ENCODE results near the gene DIP2B. TPM values are rescaled to one million over a fixed set of nuclear protein-coding genes. Genes with fewer than 3 reads are reported as not detected.
A peak's percentile ranks its signal among the peaks of the same experiment; 100 is the strongest.
"Not testable (repeated sequence)": the region's sequence is repeated elsewhere in the genome, so short reads cannot be mapped to it uniquely, and the experiment has no call there.

DIP2B gene
- total RNA-seq, 1 donor from 2014 or later = 30.2 TPM

- peak; percentile 70 for TF ChIP-seq CTCF (IDR thresholded peaks at IDR 0.05; ENCODE audit: unreplicated experiment)
- Mint-ChIP-seq H3K27me3 (no peaks in the 10 kb centered on the region), H3K4me1 (ENCODE audit: low read depth) (peaks cover 11% of the 10 kb centered on the region), H3K9me3 (ENCODE audit: low read depth) (peaks cover 3% of the 10 kb centered on the region), H3K27ac (peak overlapping the region; percentile 93), H3K4me3 (ENCODE audit: low read depth) (peak overlapping the region; percentile 84), H3K36me3 (ENCODE audit: insufficient read depth) (peaks cover 4% of the 10 kb centered on the region)
- DNase-seq (ENCODE audit: low spot score, unreplicated experiment) = no peak
These were observed 260.5 kb downstream of the DIP2B start for GRCh38 chr12:50765095-50765911.

- Mint-ChIP-seq H3K27ac (no peak overlapping the region), H3K36me3 (ENCODE audit: insufficient read depth) (peaks cover 19% of the 10 kb centered on the region), H3K4me3 (ENCODE audit: low read depth) (no peak overlapping the region)
These were observed 263.6 kb downstream of the DIP2B start for GRCh38 chr12:50768391-50768790.

GRCh38 chr12:50768813-50769212 lies 264.0 kb downstream of the DIP2B start:
- H3K36me3 Mint-ChIP-seq (ENCODE audit: insufficient read depth) = peaks cover 19% of the 10 kb centered on the region
- H3K4me3 Mint-ChIP-seq (ENCODE audit: low read depth); H3K9me3 Mint-ChIP-seq (ENCODE audit: low read depth); H3K4me1 Mint-ChIP-seq (ENCODE audit: low read depth); H3K27me3 Mint-ChIP-seq; H3K27ac Mint-ChIP-seq; DNase-seq (ENCODE audit: low spot score, unreplicated experiment): not testable (repeated sequence)

More at GRCh38 chr12:50768391-50768790, 263.6 kb downstream of the DIP2B start:
- TF ChIP-seq CTCF (IDR thresholded peaks at IDR 0.05; ENCODE audit: unreplicated experiment) = no peak
- Mint-ChIP-seq H3K9me3 (ENCODE audit: low read depth) (peaks cover 3% of the 10 kb centered on the region), H3K4me1 (ENCODE audit: low read depth) (peaks cover 6% of the 10 kb centered on the region), H3K27me3 (no peaks in the 10 kb centered on the region)
- DNase-seq (ENCODE audit: low spot score, unreplicated experiment) = no peak

GRCh38 chr12:50771409-50771808 lies 266.6 kb downstream of the DIP2B start:
- H3K36me3 Mint-ChIP-seq (ENCODE audit: insufficient read depth) = peaks cover 23% of the 10 kb centered on the region
- peaks cover 3% of the 10 kb centered on the region for H3K4me1 Mint-ChIP-seq (ENCODE audit: low read depth)
- H3K4me3 Mint-ChIP-seq (ENCODE audit: low read depth) = no peak overlapping the region

GRCh38 chr12:50772470-50772869 lies 267.7 kb downstream of the DIP2B start:
- Mint-ChIP-seq H3K27ac (no peak overlapping the region), H3K27me3 (no peaks in the 10 kb centered on the region), H3K4me3 (ENCODE audit: low read depth) (no peak overlapping the region), H3K4me1 (ENCODE audit: low read depth) (peaks cover 3% of the 10 kb centered on the region), H3K9me3 (ENCODE audit: low read depth) (peaks cover 3% of the 10 kb centered on the region), H3K36me3 (ENCODE audit: insufficient read depth) (peaks cover 23% of the 10 kb centered on the region)
- TF ChIP-seq CTCF (IDR thresholded peaks at IDR 0.05; ENCODE audit: unreplicated experiment) = no peak
- DNase-seq (ENCODE audit: low spot score, unreplicated experiment) = no peak

More at GRCh38 chr12:50771409-50771808, 266.6 kb downstream of the DIP2B start:
- no peak overlapping the region for H3K27ac Mint-ChIP-seq
- H3K9me3 Mint-ChIP-seq (ENCODE audit: low read depth) = peaks cover 3% of the 10 kb centered on the region
- H3K27me3 Mint-ChIP-seq = no peaks in the 10 kb centered on the region
- DNase-seq (ENCODE audit: low spot score, unreplicated experiment) = no peak
- no peak for TF ChIP-seq CTCF (IDR thresholded peaks at IDR 0.05; ENCODE audit: unreplicated experiment)

GRCh38 chr12:50772877-50773276 lies 268.1 kb downstream of the DIP2B start:
- Mint-ChIP-seq H3K27ac (no peak overlapping the region), H3K36me3 (ENCODE audit: insufficient read depth) (peaks cover 23% of the 10 kb centered on the region), H3K4me3 (ENCODE audit: low read depth) (no peak overlapping the region), H3K27me3 (no peaks in the 10 kb centered on the region), H3K4me1 (ENCODE audit: low read depth) (peaks cover 3% of the 10 kb centered on the region), H3K9me3 (ENCODE audit: low read depth) (peaks cover 3% of the 10 kb centered on the region)
- DNase-seq (ENCODE audit: low spot score, unreplicated experiment) = no peak
- no peak for TF ChIP-seq CTCF (IDR thresholded peaks at IDR 0.05; ENCODE audit: unreplicated experiment)

Measured in progenitor cell of endocrine pancreas (in vitro differentiated cells).